ENCODE measurements around the gene UNKL.
"Not testable (repeated sequence)": the region's sequence is repeated elsewhere in the genome, so short reads cannot be mapped to it uniquely, and the experiment has no call there.

Gene UNKL

DNA sequence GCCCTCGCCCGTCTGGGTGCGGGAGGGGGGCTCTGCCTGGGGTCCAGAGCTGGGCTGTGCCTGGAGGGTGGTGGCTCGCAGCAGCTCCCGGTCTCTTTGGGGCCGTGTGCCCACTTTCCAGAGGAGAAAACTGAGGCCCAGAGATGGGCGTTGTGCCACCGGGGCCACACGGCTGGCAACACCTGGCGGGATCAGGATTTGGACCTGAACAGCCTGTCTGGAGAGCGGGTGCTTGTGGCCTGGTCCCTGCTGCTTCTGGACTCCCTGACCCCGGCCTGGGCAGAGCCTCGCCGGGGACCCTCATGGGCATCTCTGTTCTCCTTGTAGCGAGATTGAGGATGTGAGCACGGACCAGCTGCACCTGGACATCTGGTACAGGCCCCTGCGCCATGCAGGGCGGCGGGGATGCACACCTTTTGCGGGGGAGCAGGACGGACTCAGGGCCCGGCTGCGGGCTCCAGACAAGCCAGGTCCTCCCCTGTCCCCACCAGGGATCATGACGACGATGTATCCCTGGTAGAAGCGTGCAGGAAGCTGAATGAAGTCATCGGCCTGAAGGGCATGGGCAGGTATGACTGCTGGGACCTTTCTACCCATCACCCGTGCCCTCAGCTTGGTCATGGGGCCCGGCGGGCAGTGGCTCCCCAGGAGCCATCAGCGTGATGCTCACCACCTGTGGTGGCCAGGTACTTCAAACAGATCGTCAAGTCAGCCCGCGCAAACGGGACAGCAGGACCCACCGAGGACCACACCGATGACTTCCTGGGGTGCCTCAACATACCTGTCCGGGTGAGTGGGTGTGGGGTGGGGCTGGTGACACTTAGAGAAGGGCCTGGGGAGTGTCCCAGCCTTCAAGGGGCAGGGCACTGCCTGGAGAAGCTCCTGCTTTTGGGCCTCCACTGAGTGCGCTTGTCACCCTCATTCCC lies 72.7 kb downstream of the UNKL start:
- no peak for DNase-seq

DNA sequence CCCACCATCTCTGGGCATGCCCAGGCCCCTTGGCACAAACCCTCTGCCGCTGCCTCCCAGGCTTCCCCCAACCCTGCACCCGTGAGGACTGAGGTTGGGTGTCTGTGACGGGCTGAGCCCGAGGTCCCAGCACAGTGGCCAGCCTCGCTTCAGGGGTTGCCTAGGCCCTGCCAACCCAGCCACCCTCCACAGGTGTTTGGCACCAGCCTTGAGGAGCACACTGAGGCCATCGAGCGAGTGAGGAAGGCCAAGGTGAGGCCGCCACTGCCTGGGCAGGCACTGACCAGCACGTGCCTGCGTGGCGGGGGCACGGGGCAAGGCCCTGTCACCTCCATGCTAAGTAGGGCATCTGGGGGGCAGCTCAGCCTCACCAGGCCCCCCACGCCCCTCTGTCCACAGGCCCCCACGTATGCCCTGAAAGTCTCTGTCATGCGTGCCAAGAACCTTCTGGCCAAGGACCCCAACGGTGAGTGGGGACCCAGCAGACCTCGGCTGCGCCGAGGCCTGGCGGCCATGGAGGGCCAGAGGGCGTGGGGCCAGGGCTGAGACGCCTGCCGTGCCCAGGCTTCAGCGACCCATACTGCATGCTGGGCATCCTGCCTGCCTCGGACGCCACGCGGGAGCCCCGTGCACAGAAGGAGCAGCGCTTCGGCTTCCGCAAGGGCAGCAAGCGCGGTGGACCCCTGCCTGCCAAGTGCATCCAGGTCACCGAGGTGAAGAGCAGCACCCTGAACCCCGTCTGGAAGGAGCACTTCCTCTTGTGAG lies 73.6 kb downstream of the UNKL start:
- no peak for DNase-seq

DNA sequence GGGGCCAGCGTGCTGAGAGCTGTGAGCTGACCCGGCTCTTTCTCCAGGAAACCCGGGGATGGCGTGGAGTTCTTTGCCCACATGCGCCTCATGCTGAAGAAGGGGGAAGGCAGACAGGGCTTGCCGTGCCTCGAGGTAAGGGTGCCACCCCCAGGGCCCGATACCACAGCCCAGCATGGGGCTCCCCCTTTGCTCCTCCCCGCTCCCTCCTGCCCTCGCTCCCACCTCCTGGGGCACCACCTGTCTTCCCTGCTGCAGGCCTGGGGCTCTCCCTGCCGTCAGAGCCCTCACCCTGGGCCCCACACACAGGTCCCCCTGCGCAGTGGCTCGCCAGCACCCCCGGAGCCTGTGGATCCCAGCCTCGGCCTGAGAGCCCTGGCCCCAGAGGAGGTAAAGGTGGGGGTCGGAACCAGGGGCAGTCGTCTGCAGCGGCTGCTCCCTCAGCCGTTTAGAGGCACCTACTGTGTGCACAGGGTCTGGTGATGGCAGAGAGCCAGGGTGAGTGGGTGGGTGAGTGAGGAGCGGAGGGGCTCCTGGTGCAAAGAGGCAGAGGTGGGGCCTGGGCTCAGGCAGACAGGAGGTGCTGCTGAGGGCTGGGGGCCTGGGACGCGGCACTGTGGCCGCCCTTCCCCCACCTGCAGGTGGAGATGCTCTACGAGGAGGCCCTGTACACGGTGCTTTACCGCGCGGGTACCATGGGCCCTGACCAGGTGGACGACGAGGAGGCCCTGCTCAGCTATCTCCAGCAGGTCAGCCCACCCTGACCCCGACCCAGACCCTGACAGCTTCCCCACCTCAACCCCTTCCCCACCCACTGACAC lies 75.4 kb downstream of the UNKL start:
- no peak for DNase-seq

DNA sequence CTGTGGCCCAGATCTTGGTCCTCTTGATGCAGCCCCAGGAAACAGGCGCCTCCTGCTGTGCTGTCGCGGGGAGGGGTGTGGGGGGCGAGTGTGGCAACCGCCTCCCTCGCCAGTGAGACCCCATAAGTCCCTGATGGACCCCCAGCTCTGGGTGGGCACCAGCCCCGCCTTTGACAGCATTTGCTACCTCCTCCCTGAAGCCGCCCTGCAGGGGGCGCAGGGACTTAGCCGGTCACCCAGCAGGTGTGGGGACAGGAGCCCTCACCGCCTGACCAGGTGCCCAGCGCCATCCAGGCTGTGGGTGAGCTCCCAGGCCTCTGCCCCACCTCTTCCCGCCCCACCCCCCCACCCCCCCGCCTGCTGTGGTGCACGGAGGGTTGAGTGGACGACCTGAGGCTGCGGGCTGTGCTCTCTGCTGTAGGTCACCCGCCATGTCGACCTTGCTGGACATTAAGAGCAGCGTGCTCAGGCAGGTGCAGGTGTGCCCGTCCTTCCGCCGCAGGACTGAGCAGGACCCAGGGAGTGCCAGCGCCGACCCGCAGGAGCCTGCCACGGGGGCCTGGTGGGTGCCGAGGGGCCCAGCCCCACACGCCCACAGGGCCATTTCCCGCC lies 76.3 kb downstream of the UNKL start:
- DNase-seq = no peak

DNA sequence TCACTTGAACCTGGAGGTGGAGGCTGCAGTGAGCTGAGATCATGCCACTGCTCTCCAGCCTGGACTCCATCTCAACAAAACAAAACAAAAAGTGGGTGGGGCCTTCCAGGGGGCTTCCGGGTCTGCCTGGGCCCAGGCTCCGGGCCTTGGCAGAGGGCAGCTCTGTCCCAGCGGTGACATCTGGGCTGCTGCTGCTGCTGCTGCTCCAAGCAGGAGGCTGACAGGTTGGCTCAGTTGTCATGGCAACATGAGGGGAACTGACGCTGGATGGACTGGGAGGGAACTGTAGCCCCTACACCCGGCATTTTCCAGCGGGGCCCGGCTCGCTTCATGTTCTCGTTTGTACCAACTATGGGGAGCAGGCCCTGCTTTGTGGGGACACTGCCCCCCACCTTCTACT lies 77.0 kb downstream of the UNKL start:
- peak in 3 of 51 donors; percentile 16 to 33 (median 20) for DNase-seq

DNA sequence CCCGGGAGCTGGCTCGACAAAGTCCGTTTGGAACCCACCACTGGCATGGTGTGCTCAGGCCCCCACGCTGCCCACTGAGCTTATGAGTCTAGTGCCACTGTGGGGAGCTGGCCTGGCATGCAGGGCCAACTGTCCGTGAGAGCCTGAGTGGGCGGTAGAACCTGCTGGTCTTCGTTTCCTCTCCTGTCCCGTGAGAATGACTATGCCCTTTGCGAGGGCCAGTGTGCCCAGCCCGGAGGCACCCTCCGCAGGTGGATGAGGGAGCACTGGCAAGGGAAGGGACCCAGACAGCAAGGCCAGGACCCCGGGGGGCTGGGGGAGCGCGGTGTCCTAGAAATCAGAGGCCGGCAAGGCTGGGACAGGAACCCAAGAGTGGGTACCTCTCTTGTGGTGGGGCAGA lies 77.9 kb downstream of the UNKL start:
- DNase-seq = no peak

DNA sequence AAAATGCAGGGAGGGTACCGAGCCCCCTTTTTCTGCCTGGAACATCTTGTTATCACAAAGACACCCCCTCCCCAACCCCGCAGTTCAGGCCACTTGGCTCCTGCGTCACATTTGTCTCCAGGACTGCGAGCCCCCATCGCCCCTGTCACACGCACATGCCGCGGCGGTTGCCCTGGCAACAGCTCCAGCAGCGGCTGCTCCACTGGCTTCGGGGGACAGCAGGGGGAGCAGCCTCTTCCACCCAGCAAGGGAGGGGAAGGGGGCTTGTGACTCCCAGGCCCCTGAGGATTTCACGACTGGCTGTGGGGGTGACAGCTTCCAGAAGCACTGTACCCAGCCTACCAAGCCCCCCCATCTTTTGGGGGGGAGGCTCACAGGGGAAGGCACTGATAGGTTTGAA lies 78.5 kb downstream of the UNKL start:
- peak in 30 of 51 donors; percentile 8 to 63 (median 44) for DNase-seq

DNA sequence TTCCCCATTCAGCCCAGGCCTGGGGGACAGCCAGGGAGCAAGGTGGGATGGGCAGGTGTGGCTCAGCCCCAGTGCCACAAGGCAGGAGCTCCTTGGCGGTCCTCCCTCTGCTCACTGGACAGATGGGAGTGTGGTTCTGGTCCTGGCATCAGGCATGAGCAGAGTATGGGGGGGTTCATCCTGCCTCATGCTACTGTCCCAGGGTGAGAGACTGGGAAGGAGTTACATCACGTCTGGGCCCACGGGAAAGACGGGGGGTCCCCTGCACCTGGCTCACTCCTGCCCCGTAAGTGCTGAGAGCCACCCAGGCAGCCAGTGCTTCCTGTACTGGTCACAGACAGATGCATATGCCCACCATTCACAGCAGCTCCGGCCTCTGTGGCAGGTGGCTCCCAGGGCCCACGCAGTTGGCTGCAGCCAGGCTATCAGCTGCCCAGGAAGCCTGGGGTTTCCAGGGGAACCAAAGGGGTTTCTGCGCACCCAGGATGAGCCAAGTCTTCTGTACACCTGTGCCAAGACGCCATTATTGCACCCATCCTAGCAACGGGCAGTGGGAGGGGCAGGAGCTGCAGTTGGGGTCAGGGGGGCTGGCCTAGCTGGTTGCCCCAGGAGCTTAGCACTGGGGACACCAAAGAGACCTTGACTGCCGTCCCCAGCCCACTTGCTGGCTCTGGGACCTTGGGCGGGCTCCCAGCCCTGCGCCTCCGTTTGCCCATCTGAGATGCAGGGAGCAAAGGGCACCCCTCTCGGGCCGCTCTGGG lies 79.1 kb downstream of the UNKL start:
- DNase-seq = peak in 24 of 51 donors; percentile 12 to 75 (median 52)

DNA sequence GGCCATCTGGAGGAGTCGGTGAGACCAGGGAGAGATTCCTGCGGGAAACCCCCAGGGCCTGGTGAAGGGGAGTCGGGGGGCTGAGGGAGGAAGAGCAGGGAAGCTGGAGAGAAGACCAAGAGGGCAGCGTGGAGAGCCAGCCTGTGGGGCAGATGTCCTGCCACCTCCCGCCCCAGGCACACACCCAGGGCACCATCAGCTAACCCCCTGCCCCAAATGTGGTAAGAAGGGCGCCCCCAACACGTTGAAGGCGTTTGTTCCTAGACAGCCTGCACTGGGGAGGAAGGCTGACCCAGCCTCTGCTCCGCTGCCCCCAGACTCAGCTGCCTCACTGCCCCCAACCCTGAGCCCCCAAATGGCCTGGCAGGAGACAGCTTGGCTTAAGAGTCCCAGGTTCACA lies 79.8 kb downstream of the UNKL start:
- no peak for DNase-seq

DNA sequence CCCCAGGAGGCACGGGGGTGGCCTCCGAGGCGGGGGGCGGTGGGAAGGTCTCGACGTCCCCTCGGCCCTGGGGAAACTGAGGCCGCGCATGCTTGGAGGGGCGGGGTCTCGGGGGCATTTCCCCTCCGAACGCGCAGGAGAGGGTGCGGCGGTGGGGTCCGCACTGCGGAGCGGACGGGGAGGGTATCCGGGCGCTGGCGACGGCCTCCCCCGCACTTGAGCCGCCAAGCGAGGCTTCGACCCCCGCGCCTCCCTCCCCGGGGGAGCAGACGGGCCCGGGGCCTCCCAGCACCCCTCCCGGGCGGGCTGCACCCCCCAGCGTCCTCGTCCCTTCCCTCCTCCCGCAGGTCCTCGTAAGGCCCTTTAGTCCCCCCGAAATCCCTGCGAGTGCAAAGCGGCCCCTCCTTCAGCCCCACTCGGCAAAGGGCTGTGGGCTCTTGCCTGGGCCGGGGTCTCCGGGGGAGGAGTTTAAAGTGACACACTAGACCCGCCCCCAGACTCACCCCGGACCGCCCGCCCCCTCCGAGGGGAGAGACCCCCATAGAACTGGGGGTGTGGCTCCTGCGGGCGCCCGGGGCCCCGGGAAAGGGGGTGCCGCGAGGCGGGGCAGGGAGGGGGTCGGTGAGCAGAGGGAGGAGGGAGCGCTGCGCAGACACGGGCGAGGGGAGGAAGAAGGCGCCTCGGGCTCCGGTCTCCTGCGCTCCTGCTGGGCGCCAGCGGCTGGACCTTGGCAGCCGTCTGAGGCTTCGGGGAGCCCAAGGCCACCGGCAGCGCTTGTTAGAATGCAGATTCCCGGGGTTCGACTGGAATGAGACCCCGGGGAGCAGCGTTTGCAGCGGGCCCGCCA lies 80.4 kb downstream of the UNKL start:
- no peak for DNase-seq

DNA sequence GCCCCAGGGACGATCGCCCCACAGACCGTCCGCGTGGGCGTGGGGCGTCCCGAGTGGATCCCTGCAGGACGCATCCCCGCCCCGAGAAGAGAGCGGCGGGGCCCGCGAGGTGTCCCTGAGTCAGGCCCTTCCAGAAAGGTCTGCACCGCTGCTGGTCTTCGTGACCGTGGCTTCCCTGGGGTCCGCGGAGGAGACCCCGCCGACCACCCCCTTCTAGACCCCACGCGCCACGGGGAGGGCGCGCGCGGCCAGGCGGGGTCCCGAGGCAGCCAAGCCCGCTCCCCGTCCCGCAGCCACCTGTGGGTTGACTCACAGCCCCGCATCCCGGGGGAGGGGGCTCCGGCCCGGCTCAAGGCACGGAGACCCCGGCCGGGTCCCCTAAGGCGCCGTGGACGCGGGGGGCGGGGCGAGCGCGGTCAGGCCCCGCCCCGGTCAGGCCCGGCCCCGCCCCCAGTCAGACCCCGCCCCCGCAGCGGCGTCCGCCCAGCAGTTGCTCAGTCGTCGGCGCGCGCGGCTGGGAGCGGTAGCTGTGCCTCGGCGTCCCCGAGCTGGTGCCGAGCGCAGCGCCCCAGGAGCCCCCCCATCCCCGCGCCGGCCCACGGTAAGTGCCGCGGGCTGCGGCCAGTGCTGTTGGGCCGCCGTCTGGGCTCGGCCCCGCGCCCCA lies 81.2 kb downstream of the UNKL start, which contains the start of gene BAIAP3:
Gene BAIAP3 (plus strand): TSS at position 497 of the 664 bp plus-strand sequence. CDS start 4,905 bp downstream, outside the sequence.
- peak in 20 of 51 donors; percentile 8 to 63 (median 34) for DNase-seq

DNA sequence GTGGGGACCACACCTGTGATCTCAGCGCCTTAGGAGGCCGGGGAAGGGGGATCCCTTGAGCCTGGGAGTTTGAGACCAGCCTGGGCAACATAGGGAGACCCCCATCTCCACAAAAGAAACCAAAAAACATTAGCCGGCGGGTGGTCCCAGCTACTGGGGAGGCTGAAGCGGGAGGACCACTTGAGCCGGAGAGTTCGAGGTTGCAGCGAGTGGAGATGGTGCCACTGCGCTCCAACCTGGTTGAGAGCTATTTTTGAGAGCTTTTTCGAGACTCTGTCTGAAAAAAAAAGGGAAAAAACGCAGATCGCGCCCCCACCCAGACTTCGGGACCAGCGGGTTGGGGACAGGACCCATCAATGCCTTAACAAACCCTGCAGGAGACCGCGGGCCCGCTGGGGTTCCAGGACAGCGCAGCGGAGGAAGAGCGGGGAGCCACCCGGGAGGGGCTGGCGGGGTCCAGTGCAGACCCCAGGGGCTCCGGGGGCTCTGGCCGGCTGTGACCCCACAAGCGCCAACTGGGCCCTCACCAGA lies 81.8 kb downstream of the UNKL start:
- DNase-seq = no peak

DNA sequence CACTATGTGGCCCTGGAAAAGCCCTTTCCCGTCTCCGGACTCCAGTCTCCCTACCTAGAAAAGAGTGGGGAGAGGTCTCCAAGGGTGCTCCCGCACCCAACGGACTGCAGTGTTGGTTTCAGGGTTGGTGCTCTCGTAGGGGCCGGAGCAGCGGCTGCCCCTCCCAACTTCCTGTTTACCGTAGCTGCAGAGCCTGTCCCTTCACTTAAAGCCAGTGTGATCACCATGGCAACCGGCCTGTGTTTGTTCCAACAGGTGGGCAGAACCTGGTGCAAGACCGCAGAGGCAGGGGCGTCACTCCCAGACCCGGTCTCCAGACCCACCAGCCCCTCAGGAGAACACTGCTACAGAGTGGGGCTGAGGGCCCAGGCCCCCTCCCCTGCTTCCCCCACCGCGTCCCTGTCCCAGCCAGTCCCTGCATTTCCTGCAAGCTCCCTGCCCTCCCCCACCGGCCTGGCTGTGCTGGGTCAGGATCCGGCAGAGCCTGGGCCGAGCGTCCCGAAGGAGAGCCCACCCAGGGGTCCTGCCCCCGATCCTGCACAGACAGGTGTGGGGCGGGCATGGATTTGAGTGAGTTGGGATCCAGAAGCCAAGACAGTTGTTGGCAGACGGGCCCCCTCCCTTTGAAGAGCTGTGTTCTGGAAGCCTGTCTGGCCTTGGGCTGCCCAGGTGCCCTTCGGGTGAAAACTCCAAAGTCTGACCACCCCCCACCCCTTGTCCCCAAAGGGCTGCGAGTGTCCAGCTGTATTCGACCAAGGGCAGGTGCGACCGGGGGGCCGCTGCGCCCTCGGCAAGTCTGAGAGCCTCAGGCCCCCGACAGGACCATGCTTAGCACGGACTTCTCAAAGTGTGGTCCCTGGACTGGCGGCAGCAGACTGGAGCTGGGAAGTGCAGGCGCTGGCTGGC lies 82.5 kb downstream of the UNKL start:
- DNase-seq = peak in 19 of 51 donors; percentile 9 to 69 (median 37)

DNA sequence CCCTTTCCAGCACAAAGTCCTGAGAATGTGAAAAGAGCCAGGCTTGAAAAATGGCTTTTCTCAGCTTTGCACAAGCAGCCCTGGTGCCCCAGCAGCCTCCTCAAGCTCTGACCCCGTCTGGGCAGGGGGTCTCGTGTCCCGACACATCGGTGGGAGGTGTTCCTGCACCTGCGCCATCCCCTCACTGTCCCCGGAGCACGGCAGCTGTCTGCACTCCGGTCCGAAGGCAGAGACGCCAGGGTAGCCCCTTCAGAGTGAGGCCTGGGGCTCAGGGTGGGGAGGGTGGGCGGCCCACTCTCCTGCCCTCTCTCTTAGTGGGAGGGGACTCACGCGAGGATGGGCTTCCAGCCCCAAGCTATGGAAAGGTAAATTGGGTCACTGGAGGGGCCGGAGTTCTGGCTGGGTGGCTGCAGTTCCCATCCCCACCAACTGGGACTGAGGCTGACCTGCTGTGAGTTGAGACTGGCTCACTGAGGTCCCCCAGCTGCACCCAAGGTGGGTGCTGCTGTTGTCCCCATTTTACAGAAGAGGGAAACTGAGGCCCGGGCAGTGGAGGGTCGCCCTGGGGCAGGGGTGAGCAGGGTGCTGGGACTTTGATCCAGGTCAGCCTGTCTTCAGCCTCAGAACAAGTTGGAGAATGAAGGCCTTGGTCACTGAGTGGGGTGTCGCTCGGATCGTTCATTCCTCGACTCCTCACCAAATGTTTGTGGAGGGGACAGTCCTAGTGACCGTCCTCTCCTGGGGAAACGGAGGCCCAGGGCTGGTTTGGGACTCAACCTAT lies 83.4 kb downstream of the UNKL start:
- no peak for DNase-seq

DNA sequence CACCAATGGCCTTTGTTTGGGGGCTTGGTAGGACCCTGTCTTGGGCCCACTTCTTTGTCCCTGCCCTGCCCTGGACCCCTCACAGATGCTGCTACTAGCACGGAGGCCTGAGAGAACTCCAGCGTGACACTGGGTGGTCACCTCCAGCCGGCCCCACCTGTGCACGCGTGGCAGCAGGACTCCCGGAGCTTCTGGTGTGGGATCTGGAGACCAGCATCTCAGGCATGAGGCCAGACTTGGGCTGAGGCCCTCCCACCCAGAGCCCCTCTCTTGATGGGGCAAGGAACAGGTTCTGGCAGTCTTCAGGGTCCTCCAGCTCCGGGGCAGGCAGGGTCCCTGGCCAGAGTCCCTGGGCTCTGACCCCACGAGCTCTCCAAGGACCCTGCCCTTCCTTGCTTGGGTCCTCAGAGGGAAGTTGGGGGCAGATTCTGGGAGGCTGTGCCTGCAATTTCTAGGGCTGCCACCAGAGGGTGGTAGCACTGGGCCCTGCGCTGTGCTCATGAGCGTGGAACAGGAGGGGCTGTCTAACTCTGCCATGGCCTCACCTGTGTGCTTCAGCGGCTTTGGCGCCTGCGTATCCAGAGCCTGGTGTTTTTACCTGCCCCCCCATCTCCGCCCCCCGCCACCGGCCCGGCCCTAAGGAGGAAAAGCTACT lies 84.1 kb downstream of the UNKL start:
- DNase-seq = no peak

DNA sequence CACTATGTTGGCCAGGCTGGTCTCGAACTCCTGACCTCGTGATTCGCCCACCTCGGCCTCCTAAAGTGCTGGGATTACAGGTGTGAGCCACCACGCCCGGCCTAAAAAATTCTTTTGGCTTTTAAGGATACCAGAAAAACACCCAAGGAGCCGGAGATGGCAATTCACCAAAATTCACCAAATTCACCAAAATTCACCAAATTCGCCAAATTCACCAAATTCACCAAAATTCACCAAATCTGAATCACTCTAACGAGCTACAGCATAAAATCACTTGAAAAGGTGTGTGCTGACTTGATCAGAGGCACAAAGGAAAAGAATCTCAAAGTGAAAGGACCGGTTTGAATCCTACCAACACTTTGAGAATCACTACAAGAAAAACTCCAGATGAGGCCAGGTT lies 85.5 kb downstream of the UNKL start:
- DNase-seq = not testable (repeated sequence)
